ENCODE measurements around the gene KDM4C. TPM values are rescaled to one million over a fixed set of nuclear protein-coding genes. Genes with fewer than 3 reads are reported as not detected.

KDM4C gene
- polyA plus RNA-seq, 1 donor (not counting 4 experiments of a cell fraction or from before 2014, with no cell fraction given): 17.2 TPM

DNA sequence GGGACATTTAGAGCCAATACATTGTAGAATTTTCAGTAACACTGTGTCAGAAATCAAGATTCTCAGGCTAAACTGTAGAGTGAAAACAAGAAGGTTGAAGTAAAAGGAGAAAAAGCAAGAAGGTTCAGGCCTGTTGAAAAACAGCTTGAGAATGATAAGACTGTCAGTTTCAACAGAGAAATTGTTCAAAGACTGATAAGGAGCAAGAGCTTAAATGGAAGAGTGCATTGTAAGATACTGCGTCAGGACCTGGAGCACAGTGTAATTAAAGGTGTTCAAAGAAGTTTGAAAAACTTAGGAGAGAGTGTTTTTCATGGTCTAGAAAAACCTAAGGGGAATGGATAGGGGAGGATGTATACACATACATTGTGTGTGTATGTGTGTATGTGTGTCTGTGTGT is 408.3 kb downstream of the KDM4C start:
- Histone ChIP-seq H3K9me1 (ENCODE audit: control insufficient read depth, extremely low read depth, insufficient read depth, low read length) (no peaks in the 10 kb centered on the region), H3K79me2 (ENCODE audit: control insufficient read depth, insufficient read depth, low read length) (no peaks in the 10 kb centered on the region), H2AFZ (ENCODE audit: control insufficient read depth, low read length) (no peak overlapping the region), H3K4me2 (ENCODE audit: control insufficient read depth, extremely low read depth, insufficient read depth, low read depth, low read length) (no peak overlapping the region), H3K36me3 (ENCODE audit: control insufficient read depth in 2 of 2, extremely low read depth in 1 of 2, insufficient read depth in 2 of 2, low read length in 2 of 2) (peaks cover 0 to 2% of the 10 kb centered on the region in 2 experiments), H3K27me3 (ENCODE audit: control insufficient read depth, extremely low read depth, insufficient read depth, low read length) (no peaks in the 10 kb centered on the region), H3K4me3 (ENCODE audit: control insufficient read depth in 2 of 3, extremely low read depth in 1 of 3, insufficient read depth in 2 of 3, low read depth in 1 of 3, low read length in 3 of 3) (no peak overlapping the region), H3K9me3 (ENCODE audit: control insufficient read depth, low read depth, low read length) (no peaks in the 10 kb centered on the region), H4K20me1 (ENCODE audit: control insufficient read depth, extremely low read depth, insufficient read depth, low read length) (no peaks in the 10 kb centered on the region), H3K4me1 (ENCODE audit: control insufficient read depth, extremely low read depth, insufficient read depth, low read length) (no peaks in the 10 kb centered on the region), H3K27ac (ENCODE audit: control insufficient read depth, insufficient read depth, low read length) (no peak overlapping the region), H3K9ac (ENCODE audit: control insufficient read depth, extremely low read depth, insufficient read depth, low read length) (no peak overlapping the region)
- FAIRE-seq: no peak
- no peak for DNase-seq (ENCODE audit: low read depth, low spot score)
- TF ChIP-seq EZH2 (IDR thresholded peaks at IDR 0.05; ENCODE audit: low read length): no peak
- dilution Hi-C loops (cut with MboI; ENCODE audit: extremely low pct_ligation_motif_present, low sequenced_read_pairs): no loop called here

- H2AFZ ChIP-seq (ENCODE audit: control insufficient read depth, low read length): no peak overlapping the region
- dilution Hi-C loops (cut with MboI; ENCODE audit: extremely low pct_ligation_motif_present, low sequenced_read_pairs): no loop called here
- no peak for FAIRE-seq
- no peak overlapping the region for H3K9ac ChIP-seq (ENCODE audit: control insufficient read depth, extremely low read depth, insufficient read depth, low read length)
- H3K36me3 ChIP-seq (ENCODE audit: control insufficient read depth in 2 of 2, extremely low read depth in 1 of 2, insufficient read depth in 2 of 2, low read length in 2 of 2): peaks cover 5% of the 10 kb centered on the region in 2 experiments
- no peaks in the 10 kb centered on the region for H4K20me1 ChIP-seq (ENCODE audit: control insufficient read depth, extremely low read depth, insufficient read depth, low read length)
- H3K4me1 ChIP-seq (ENCODE audit: control insufficient read depth, extremely low read depth, insufficient read depth, low read length): no peaks in the 10 kb centered on the region
- H3K27ac ChIP-seq (ENCODE audit: control insufficient read depth, insufficient read depth, low read length): no peak overlapping the region
- no peaks in the 10 kb centered on the region for H3K9me1 ChIP-seq (ENCODE audit: control insufficient read depth, extremely low read depth, insufficient read depth, low read length)
- no peaks in the 10 kb centered on the region for H3K27me3 ChIP-seq (ENCODE audit: control insufficient read depth, extremely low read depth, insufficient read depth, low read length)
- no peak overlapping the region for H3K4me2 ChIP-seq (ENCODE audit: control insufficient read depth, extremely low read depth, insufficient read depth, low read depth, low read length)
- DNase-seq (ENCODE audit: low read depth, low spot score): no peak
- no peaks in the 10 kb centered on the region for H3K9me3 ChIP-seq (ENCODE audit: control insufficient read depth, low read depth, low read length)
- no peak overlapping the region for H3K4me3 ChIP-seq (ENCODE audit: control insufficient read depth in 2 of 3, extremely low read depth in 1 of 3, insufficient read depth in 2 of 3, low read depth in 1 of 3, low read length in 3 of 3)
- no peaks in the 10 kb centered on the region for H3K79me2 ChIP-seq (ENCODE audit: control insufficient read depth, insufficient read depth, low read length)
- TF ChIP-seq CTCF (optimal IDR thresholded peaks at IDR 0.05 in 1 of 3, IDR thresholded peaks at IDR 0.05 in 1 of 3, conservative IDR thresholded peaks at IDR 0.05 in 1 of 3; ENCODE audit: extremely low read depth in 1 of 3, insufficient read depth in 2 of 3, low read length in 3 of 3) (no peak), EZH2 (IDR thresholded peaks at IDR 0.05; ENCODE audit: low read length) (no peak)
Observed at GRCh38 chr9:7169717-7170389, 412.1 kb downstream of the KDM4C start.
